Keratinocyte (primary cell): ENCODE data around the gene EPHA2. TPM values are rescaled to one million over a fixed set of nuclear protein-coding genes. Genes with fewer than 3 reads are reported as not detected.

Source experiments
- DNase-seq: peaks from one replicate; pipeline ENCODE4 v3.0.0-alpha.2; 2011; ENCODE audit warnings: low read depth, missing footprints, low spot score
- FAIRE-seq: peaks from 2 replicates; lab custom pipeline; 2011; peaks lifted over from hg19 to GRCh38; lab: Jason Lieb, UNC
- H2AFZ ChIP-seq: 2 replicates; pipeline ENCODE4 v1.6.0; 2012; ENCODE audit warnings: low read length, control low read depth, inconsistent platforms; ENCODE audit not compliant: control insufficient read depth
- H3K27ac ChIP-seq: 2 replicates; pipeline ENCODE4 v1.5.1; 2011; ENCODE audit warnings: low read length; ENCODE audit not compliant: control insufficient read depth, insufficient read depth
- H3K27me3 ChIP-seq: 3 replicates; pipeline ENCODE4 v1.6.0; 2011; ENCODE audit warnings: low read length; ENCODE audit not compliant: control insufficient read depth, insufficient read depth; ENCODE audit errors: extremely low read depth
- H3K36me3 ChIP-seq, 2 experiments: 2 replicates in 1 of 2; 3 replicates in 1 of 2; pipeline ENCODE4 v1.5.1; 2011; ENCODE audit warnings: low read length in 2 of 2, mild to moderate bottlenecking in 1 of 2; ENCODE audit not compliant: control insufficient read depth in 2 of 2, insufficient read depth in 2 of 2; ENCODE audit errors: extremely low read depth in 1 of 2
- H3K4me1 ChIP-seq: 3 replicates; pipeline ENCODE4 v1.5.1; 2011; ENCODE audit warnings: low read length; ENCODE audit not compliant: control insufficient read depth, insufficient read depth; ENCODE audit errors: extremely low read depth
- H3K4me2 ChIP-seq: 3 replicates; pipeline ENCODE4 v1.6.0; 2011; ENCODE audit warnings: low read depth, low read length; ENCODE audit not compliant: control insufficient read depth, insufficient read depth; ENCODE audit errors: extremely low read depth
- H3K4me3 ChIP-seq, 3 experiments: fragments of 200-600 bp in 1 of 3; sonication (generic) in 1 of 3; 2 replicates in 2 of 3; 3 replicates in 1 of 3; pipeline ENCODE4 v1.5.1; 2011 to 2016; ENCODE audit warnings: low read length in 3 of 3, mild to moderate bottlenecking in 3 of 3, control low read depth in 2 of 3, inconsistent platforms in 1 of 3, low read depth in 1 of 3, mixed read lengths in 1 of 3, mixed run types in 1 of 3, moderate library complexity in 1 of 3; ENCODE audit not compliant: control insufficient read depth in 2 of 3, insufficient read depth in 2 of 3; ENCODE audit errors: extremely low read depth in 1 of 3
- H3K79me2 ChIP-seq: 2 replicates; pipeline ENCODE4 v1.6.0; 2012; ENCODE audit warnings: low read length; ENCODE audit not compliant: control insufficient read depth, insufficient read depth
- H3K9ac ChIP-seq: 3 replicates; pipeline ENCODE4 v1.6.0; 2011; ENCODE audit warnings: low read length; ENCODE audit not compliant: control insufficient read depth, insufficient read depth; ENCODE audit errors: extremely low read depth
- H3K9me1 ChIP-seq: 3 replicates; pipeline ENCODE4 v1.6.0; 2011; ENCODE audit warnings: low read length; ENCODE audit not compliant: control insufficient read depth, insufficient read depth; ENCODE audit errors: extremely low read depth
- H3K9me3 ChIP-seq: 2 replicates; pipeline ENCODE4 v1.5.1; 2012; ENCODE audit warnings: low read depth, low read length; ENCODE audit not compliant: control insufficient read depth
- H4K20me1 ChIP-seq: 3 replicates; pipeline ENCODE4 v1.6.0; 2011; ENCODE audit warnings: low read length; ENCODE audit not compliant: control insufficient read depth, insufficient read depth; ENCODE audit errors: extremely low read depth
- EZH2 ChIP-seq: IDR thresholded peaks from one replicate; pipeline ENCODE4 v1.6.1; 2012; ENCODE audit warnings: inconsistent platforms, mild to moderate bottlenecking, low read length, moderate library complexity
- dilution Hi-C: fragments of 300-500 bp; cut with MboI; formaldehyde crosslinking; loops from one replicate; pipeline ENCODE4 v1.7.0; 2020; ENCODE audit warnings: low sequenced_read_pairs; ENCODE audit not compliant: extremely low pct_ligation_motif_present
- polyA plus RNA-seq, 5 experiments: library from polyadenylated mRNA; depleted of rRNA in 3 of 5; stranded (reverse) in 3 of 5; stranded (forward) in 1 of 5; unstranded in 1 of 5; fragments of >200 nt; gene quantifications; 1 replicate in 1 of 5; 2 replicates in 3 of 5; 3 replicates in 1 of 5; pipeline versions ENCODE4 v1.2.1 to v1.2.3, GENCODE V29; 2011 to 2012; ENCODE audit warnings: missing spikeins in 2 of 5, low read depth in 1 of 5, low replicate concordance in 1 of 5
- TF ChIP-seq, protein P1 (sequence below), 3 experiments: IDR thresholded peaks in 1 of 3; conservative IDR thresholded peaks in 1 of 3; optimal IDR thresholded peaks in 1 of 3; 2 replicates in 2 of 3; 3 replicates in 1 of 3; pipeline versions ENCODE3 to v1.5.1; 2011; ENCODE audit warnings: low read length in 3 of 3, mild to moderate bottlenecking in 3 of 3, moderate library complexity in 2 of 3, control low read depth in 1 of 3, inconsistent platforms in 1 of 3; ENCODE audit not compliant: insufficient read depth in 2 of 3; ENCODE audit errors: extremely low read depth in 1 of 3

EPHA2 gene
- polyA plus RNA-seq, 1 donor (not counting 4 experiments of a cell fraction or from before 2014, with no cell fraction given) = 55.6 TPM

DNA sequence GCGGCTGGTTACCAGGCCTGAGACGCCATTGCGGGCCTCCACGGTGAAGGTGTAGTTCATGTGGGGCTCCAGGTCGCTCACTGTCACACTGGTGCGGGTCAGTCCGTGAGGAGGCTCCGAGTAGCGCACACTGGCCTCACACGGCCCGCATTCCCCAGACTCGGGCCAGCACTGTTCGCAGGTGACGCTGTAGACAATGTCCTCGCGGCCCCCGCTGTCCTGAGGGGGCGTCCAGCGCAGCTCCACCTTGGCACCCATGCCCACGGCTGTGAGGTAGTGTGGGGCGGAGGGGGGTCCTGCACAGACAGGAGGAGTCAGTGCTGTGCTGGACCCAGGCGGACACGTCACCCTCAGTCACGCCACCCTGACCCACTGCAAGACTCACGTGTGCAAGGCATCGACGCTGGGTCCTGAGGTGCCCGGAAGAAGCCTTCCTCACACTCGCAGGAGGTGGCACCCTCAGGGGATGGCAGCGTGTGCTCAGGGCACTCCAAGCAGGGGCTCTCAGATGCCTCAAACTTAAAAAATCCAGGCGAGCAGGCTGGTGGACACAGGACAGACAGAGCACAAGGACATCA is 17.9 kb downstream of the EPHA2 start:
- peaks cover 10% of the 10 kb centered on the region for H3K9me1 ChIP-seq
- TF ChIP-seq, protein P1, sequence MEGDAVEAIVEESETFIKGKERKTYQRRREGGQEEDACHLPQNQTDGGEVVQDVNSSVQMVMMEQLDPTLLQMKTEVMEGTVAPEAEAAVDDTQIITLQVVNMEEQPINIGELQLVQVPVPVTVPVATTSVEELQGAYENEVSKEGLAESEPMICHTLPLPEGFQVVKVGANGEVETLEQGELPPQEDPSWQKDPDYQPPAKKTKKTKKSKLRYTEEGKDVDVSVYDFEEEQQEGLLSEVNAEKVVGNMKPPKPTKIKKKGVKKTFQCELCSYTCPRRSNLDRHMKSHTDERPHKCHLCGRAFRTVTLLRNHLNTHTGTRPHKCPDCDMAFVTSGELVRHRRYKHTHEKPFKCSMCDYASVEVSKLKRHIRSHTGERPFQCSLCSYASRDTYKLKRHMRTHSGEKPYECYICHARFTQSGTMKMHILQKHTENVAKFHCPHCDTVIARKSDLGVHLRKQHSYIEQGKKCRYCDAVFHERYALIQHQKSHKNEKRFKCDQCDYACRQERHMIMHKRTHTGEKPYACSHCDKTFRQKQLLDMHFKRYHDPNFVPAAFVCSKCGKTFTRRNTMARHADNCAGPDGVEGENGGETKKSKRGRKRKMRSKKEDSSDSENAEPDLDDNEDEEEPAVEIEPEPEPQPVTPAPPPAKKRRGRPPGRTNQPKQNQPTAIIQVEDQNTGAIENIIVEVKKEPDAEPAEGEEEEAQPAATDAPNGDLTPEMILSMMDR (optimal IDR thresholded peaks at IDR 0.05 in 1 of 3, IDR thresholded peaks at IDR 0.05 in 1 of 3, conservative IDR thresholded peaks at IDR 0.05 in 1 of 3; ENCODE audit: extremely low read depth in 1 of 3, insufficient read depth in 2 of 3, low read length in 3 of 3) = no peak
- TF ChIP-seq EZH2 = no peak
- no peak overlapping the region for H3K27ac ChIP-seq
- H2AFZ ChIP-seq = no peak overlapping the region
- peaks cover 68% of the 10 kb centered on the region for H4K20me1 ChIP-seq
- H3K27me3 ChIP-seq = no peaks in the 10 kb centered on the region
- peaks cover 40% of the 10 kb centered on the region for H3K4me1 ChIP-seq
- dilution Hi-C loops = no loop called here
- H3K9ac ChIP-seq = no peak overlapping the region
- no peaks in the 10 kb centered on the region for H3K9me3 ChIP-seq
- DNase-seq = no peak
- no peak for FAIRE-seq
- no peak overlapping the region for H3K4me3 ChIP-seq
- H3K79me2 ChIP-seq = peaks cover 90% of the 10 kb centered on the region
- no peak overlapping the region for H3K4me2 ChIP-seq
- H3K36me3 ChIP-seq = peaks cover 52 to 78% of the 10 kb centered on the region in 2 experiments

DNA sequence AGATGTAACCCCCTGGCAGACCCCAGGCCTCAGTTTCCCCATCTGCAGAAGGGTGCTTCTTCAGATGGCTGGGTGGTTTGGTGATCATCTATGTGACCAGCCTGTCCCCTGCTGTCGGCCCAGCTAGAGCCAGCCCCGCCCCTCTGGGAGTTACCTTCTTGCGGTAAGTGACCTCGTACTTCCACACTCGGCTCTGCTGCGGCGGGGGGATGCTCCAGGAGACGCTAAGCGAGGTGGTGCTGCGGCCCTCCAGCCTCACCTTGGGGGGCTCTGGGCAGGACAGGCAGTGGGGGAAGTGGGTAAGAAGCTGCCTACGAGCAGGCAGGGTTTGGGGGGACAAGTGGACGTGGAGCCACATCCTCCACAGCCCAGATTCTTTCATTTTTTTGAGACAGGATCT is 20.4 kb downstream of the EPHA2 start:
- Histone ChIP-seq H3K4me1 (peaks cover 17% of the 10 kb centered on the region), H3K4me3 (no peak overlapping the region), H3K27ac (no peak overlapping the region), H2AFZ (no peak overlapping the region), H3K79me2 (peaks cover 85% of the 10 kb centered on the region), H3K9me1 (peaks cover 7% of the 10 kb centered on the region), H3K9me3 (no peaks in the 10 kb centered on the region), H3K36me3 (peaks cover 65 to 79% of the 10 kb centered on the region in 2 experiments), H3K4me2 (no peak overlapping the region), H4K20me1 (peaks cover 74% of the 10 kb centered on the region), H3K9ac (no peak overlapping the region), H3K27me3 (no peaks in the 10 kb centered on the region)
- TF ChIP-seq EZH2 = no peak
- TF ChIP-seq, protein P1 (optimal IDR thresholded peaks at IDR 0.05 in 1 of 3, IDR thresholded peaks at IDR 0.05 in 1 of 3, conservative IDR thresholded peaks at IDR 0.05 in 1 of 3; ENCODE audit: extremely low read depth in 1 of 3, insufficient read depth in 2 of 3, low read length in 3 of 3) = no peak
- FAIRE-seq (no peak), DNase-seq (no peak)
- dilution Hi-C loops = no loop called here
